OCI-LY1 (cell line): ENCODE data around the gene DDX24.

Experiments used
- H2AFZ ChIP-seq: fragments of 200-600 bp; sonication (generic), shearing (Covaris generic); 2 replicates; pipeline ENCODE4 v1.6.0; 2014; ENCODE audit warnings: antibody characterized with exemption, mild to moderate bottlenecking, low read length
- H3F3A ChIP-seq: fragments of 200-600 bp; sonication (generic), shearing (Covaris generic); 2 replicates; pipeline ENCODE4 v1.6.0; 2014; ENCODE audit warnings: mild to moderate bottlenecking, antibody characterized with exemption, low read length, moderate library complexity; ENCODE audit not compliant: insufficient read depth
- H3K27ac ChIP-seq: fragments of 200-600 bp; sonication (generic); 2 replicates; pipeline ENCODE4 v1.5.1; 2014; ENCODE audit warnings: low read length, mixed run types, mild to moderate bottlenecking, low read depth; ENCODE audit not compliant: poor library complexity, severe bottlenecking
- H3K27me3 ChIP-seq: fragments of 200-600 bp; sonication (generic); 2 replicates; pipeline ENCODE4 v1.6.0; 2014; ENCODE audit warnings: antibody characterized with exemption, mild to moderate bottlenecking, low read length, moderate library complexity; ENCODE audit not compliant: insufficient read depth
- H3K36me3 ChIP-seq: fragments of 200-600 bp; sonication (generic); 2 replicates; pipeline ENCODE4 v1.6.1; 2014; ENCODE audit warnings: mild to moderate bottlenecking, antibody characterized with exemption, low read length, moderate library complexity, mixed read lengths; ENCODE audit not compliant: insufficient read depth
- H3K4me1 ChIP-seq: fragments of 200-600 bp; sonication (generic); 2 replicates; pipeline ENCODE4 v1.5.1; 2014; ENCODE audit warnings: mild to moderate bottlenecking, low read length, moderate library complexity; ENCODE audit not compliant: insufficient read depth, severe bottlenecking
- H3K4me2 ChIP-seq: fragments of 200-600 bp; sonication (generic), shearing (Covaris generic); 2 replicates; pipeline ENCODE4 v1.6.1; 2014; ENCODE audit warnings: low read length
- H3K4me3 ChIP-seq: fragments of 200-600 bp; sonication (generic); 2 replicates; pipeline ENCODE4 v1.5.1; 2014; ENCODE audit warnings: low read length, low read depth, mild to moderate bottlenecking, mixed read lengths; ENCODE audit not compliant: poor library complexity, severe bottlenecking
- H3K79me2 ChIP-seq: fragments of 200-600 bp; shearing (Covaris generic); 2 replicates; pipeline ENCODE4 v1.6.1; 2016; ENCODE audit warnings: mixed run types, low read length, mixed read lengths; ENCODE audit not compliant: insufficient read depth
- H3K9ac ChIP-seq: fragments of 200-600 bp; sonication (generic), shearing (Covaris generic); 2 replicates; pipeline ENCODE4 v1.6.1; 2014; ENCODE audit warnings: mild to moderate bottlenecking, low read length, mixed read lengths
- H3K9me2 ChIP-seq: fragments of 200-600 bp; sonication (generic), shearing (Covaris generic); 2 replicates; pipeline ENCODE4 v1.6.1; 2014; ENCODE audit warnings: low read depth, mild to moderate bottlenecking, low read length, mixed read lengths
- H3K9me3 ChIP-seq: fragments of 200-600 bp; shearing (Covaris generic); 2 replicates; pipeline ENCODE4 v1.6.1; 2014; ENCODE audit warnings: low read length, mixed read lengths
- H4K20me1 ChIP-seq: fragments of 200-600 bp; sonication (generic), shearing (Covaris generic); 2 replicates; pipeline ENCODE4 v1.6.0; 2016; ENCODE audit warnings: mild to moderate bottlenecking, low read length; ENCODE audit not compliant: insufficient read depth
- CTCF ChIP-seq: fragments of 200-600 bp; sonication (generic), shearing (Covaris generic); IDR thresholded peaks from 2 replicates; pipeline ENCODE4 v1.5.1; 2017; ENCODE audit warnings: mild to moderate bottlenecking, antibody characterized with exemption, low read length, moderate library complexity, mixed read lengths
- EZH2 ChIP-seq: fragments of 200-600 bp; sonication (generic), shearing (Covaris generic); IDR thresholded peaks from 2 replicates; pipeline ENCODE4 v1.8.0; 2017; ENCODE audit warnings: borderline replicate concordance, mixed run types, mild to moderate bottlenecking, antibody characterized with exemption, low read length, moderate library complexity, mixed read lengths

Gene DDX24

DNA sequence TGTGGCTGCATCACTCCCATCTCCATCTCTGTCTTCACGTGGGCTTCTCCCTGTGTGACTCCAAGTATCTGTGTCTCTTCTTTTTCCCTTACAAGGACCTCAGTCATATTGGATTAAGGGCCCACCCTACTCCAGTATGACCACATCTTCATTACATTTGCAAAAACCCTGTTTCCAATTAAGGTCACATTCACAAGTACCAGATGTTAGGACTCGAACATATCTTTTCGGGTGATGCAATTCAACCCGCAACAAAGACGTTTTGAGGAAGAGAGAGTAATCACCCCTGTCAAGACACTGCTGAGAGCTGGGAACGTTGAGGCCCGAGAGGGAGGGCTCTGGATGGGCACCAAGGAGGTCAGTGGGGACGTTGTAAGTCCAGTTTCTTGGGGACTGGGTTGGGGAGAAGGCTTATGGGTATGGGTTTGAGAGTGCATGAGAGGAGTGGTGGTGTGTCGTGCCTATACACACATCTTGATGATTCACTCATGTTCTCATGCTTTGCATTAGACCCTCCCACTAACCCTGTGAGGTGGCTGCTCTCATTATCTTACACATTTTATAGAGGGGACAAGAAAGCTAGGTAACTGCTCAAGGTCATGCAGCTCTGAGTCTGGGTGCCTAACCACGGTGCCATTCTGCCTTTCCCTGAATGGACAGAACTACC is 17.5 kb upstream of the DDX24 start:
- no peaks in the 10 kb centered on the region for H3K36me3 ChIP-seq
- H2AFZ ChIP-seq: no peak overlapping the region
- H3K9ac ChIP-seq: no peak overlapping the region
- H3K27me3 ChIP-seq: no peaks in the 10 kb centered on the region
- no peaks in the 10 kb centered on the region for H3F3A ChIP-seq
- no peaks in the 10 kb centered on the region for H4K20me1 ChIP-seq
- no peaks in the 10 kb centered on the region for H3K4me1 ChIP-seq
- H3K27ac ChIP-seq: no peak overlapping the region
- H3K79me2 ChIP-seq: no peaks in the 10 kb centered on the region
- TF ChIP-seq CTCF (no peak), EZH2 (no peak)
- H3K4me3 ChIP-seq: no peak overlapping the region
- H3K4me2 ChIP-seq: no peak overlapping the region
- no peaks in the 10 kb centered on the region for H3K9me3 ChIP-seq
- H3K9me2 ChIP-seq: no peaks in the 10 kb centered on the region

GRCh38 chr14:94097091-94097490 is 16.1 kb upstream of the DDX24 start:
- Histone ChIP-seq H3K4me2 (no peak overlapping the region), H3K79me2 (no peaks in the 10 kb centered on the region)

DNA sequence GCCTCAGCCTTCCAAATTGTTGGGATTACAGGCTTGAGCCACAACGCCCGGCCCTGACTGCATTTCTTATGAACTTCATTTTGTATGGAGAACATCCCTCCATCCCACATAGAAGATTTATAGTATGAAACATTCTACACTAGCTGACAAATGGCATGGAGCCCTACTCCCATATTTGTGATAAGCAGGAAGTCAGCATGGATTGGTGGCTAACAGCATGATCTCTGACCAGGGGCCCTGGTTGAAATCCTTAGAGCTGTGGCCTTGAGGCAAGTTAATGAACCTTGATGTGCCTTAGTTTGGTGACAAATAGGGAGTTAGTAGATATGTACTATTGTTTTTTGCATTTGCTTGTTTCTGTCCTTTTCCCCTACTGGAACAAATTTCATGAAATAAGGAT is 12.4 kb upstream of the DDX24 start:
- Histone ChIP-seq H3K79me2 (no peaks in the 10 kb centered on the region), H3K4me1 (no peaks in the 10 kb centered on the region), H3F3A (no peaks in the 10 kb centered on the region), H4K20me1 (no peaks in the 10 kb centered on the region), H3K36me3 (0 out of 2 replicates have a peak, but pooled peaks cover 3% of the 10 kb centered on the region), H3K4me3 (no peak overlapping the region), H3K9me3 (no peaks in the 10 kb centered on the region), H3K9ac (no peak overlapping the region), H3K4me2 (no peak overlapping the region), H3K9me2 (no peaks in the 10 kb centered on the region), H3K27me3 (no peaks in the 10 kb centered on the region), H3K27ac (no peak overlapping the region), H2AFZ (no peak overlapping the region)
- TF ChIP-seq EZH2 (no peak), CTCF (no peak)

More at GRCh38 chr14:94097091-94097490, 16.1 kb upstream of the DDX24 start:
- no peak overlapping the region for H2AFZ ChIP-seq
- H3K27me3 ChIP-seq: no peaks in the 10 kb centered on the region
- no peak overlapping the region for H3K27ac ChIP-seq
- H3K4me1 ChIP-seq: no peaks in the 10 kb centered on the region
- no peak overlapping the region for H3K4me3 ChIP-seq
- H3F3A ChIP-seq: no peaks in the 10 kb centered on the region
- no peak overlapping the region for H3K9ac ChIP-seq
- no peaks in the 10 kb centered on the region for H3K9me2 ChIP-seq
- H3K9me3 ChIP-seq: no peaks in the 10 kb centered on the region
- H4K20me1 ChIP-seq: no peaks in the 10 kb centered on the region
- TF ChIP-seq EZH2 (no peak), CTCF (no peak)
- H3K36me3 ChIP-seq: no peaks in the 10 kb centered on the region
